HCT116 (cell line): ENCODE measurements around the gene KCNJ16. TPM values are rescaled to one million over a fixed set of nuclear protein-coding genes. Genes with fewer than 3 reads are reported as not detected.

Experiments
- ATAC-seq: fragments of 200-7000 bp; cut with Tn5 transposase; 2 replicates; pipeline ENCODE4 v1.9.1; 2020; ENCODE audit warnings: mild to moderate bottlenecking, moderate library complexity
- Bru-seq: library from RNA; stranded (reverse); fragments of 400-500 nt; gene quantifications from one replicate; lab custom pipeline; 2021; lab: Mats Ljungman, UMichigan
- BruChase-seq, 2 experiments: library from RNA; stranded (reverse); fragments of 400-500 nt; gene quantifications; one replicate each; lab custom pipeline; 2021; lab: Mats Ljungman, UMichigan
- BruUV-seq: library from RNA; stranded (reverse); fragments of 400-500 nt; replicated peaks from 2 replicates; lab custom pipeline; 2021; lab: Mats Ljungman, UMichigan
- CTCF ChIA-PET: fragments of 300-600 bp; sonication (Branson Sonifier 250); formaldehyde crosslinking; loops from one replicate; lab custom pipeline; 2021; ENCODE audit warnings: antibody characterized with exemption; lab: Charles Lee
- POLR2A ChIA-PET: fragments of 300-600, 350-600 bp; sonication (Branson Sonifier 250); formaldehyde crosslinking; loops from one replicate; lab custom pipeline; 2021; ENCODE audit warnings: antibody characterized with exemption; lab: Charles Lee
- RAD21 ChIA-PET, 2 experiments: fragments of 300-600 bp; sonication (Branson Sonifier 250); formaldehyde crosslinking; loops; one replicate each; lab custom pipeline; 2023; ENCODE audit warnings: low total read pairs in 2 of 2; ENCODE audit not compliant: uncharacterized antibody in 2 of 2, unreplicated experiment in 2 of 2, low non-redundant PET in 1 of 2; lab: Charles Lee
- DNase-seq: peaks from one replicate; pipeline ENCODE4 v3.0.0-alpha.2; 2010; ENCODE audit warnings: low read depth, low spot score
- H2AFZ ChIP-seq: fragments of 200-600 bp; shearing (Covaris generic), sonication (generic); 2 replicates; pipeline ENCODE4 v1.6.1; 2017; ENCODE audit warnings: low read depth, mixed run types, mixed read lengths, antibody characterized with exemption, low read length; ENCODE audit not compliant: poor library complexity, severe bottlenecking
- H3K27ac ChIP-seq: 2 replicates; pipeline ENCODE4 v1.5.1; 2012; ENCODE audit warnings: low read depth, low read length
- H3K27me3 ChIP-seq: fragments of 200-600 bp; sonication (generic); 2 replicates; pipeline ENCODE4 v1.6.1; 2016; ENCODE audit warnings: mixed run types, low read length, mixed read lengths; ENCODE audit not compliant: insufficient read depth
- H3K36me3 ChIP-seq, 2 experiments: fragments of 200-500 bp in 1 of 2; fragments of 200-600 bp in 1 of 2; sonication (Bioruptor generic) in 1 of 2; sonication (generic) in 1 of 2; 2 replicates each; pipeline versions ENCODE4 v1.5.1 to v1.6.1; 2014 to 2016; ENCODE audit warnings: low read length in 2 of 2, inconsistent platforms in 1 of 2, mixed read lengths in 1 of 2, mixed run types in 1 of 2; ENCODE audit not compliant: insufficient read depth in 2 of 2, control insufficient read depth in 1 of 2
- H3K4me1 ChIP-seq, 2 experiments: fragments of 200-600 bp in 1 of 2; sonication (generic) in 1 of 2; 2 replicates each; pipeline versions ENCODE4 v1.5.1 to v1.6.1; 2012 to 2017; ENCODE audit warnings: low read length in 2 of 2, inconsistent platforms in 1 of 2, mild to moderate bottlenecking in 1 of 2, mixed read lengths in 1 of 2, mixed run types in 1 of 2, moderate library complexity in 1 of 2; ENCODE audit not compliant: insufficient read depth in 2 of 2, control insufficient read depth in 1 of 2
- H3K4me2 ChIP-seq: fragments of 200-600 bp; sonication (generic); 2 replicates; pipeline ENCODE4 v1.6.1; 2017; ENCODE audit warnings: mixed run types, low read length, mixed read lengths
- H3K4me3 ChIP-seq, 2 experiments: fragments of 200-600 bp in 1 of 2; sonication (generic) in 1 of 2; replicated peaks in 1 of 2; 2 replicates each; pipeline ENCODE4 v1.5.1; 2011 to 2016; ENCODE audit warnings: low read length in 2 of 2, control low read depth in 1 of 2, low read depth in 1 of 2, mild to moderate bottlenecking in 1 of 2, mixed read lengths in 1 of 2, mixed run types in 1 of 2
- H3K79me2 ChIP-seq: fragments of 200-600 bp; sonication (generic); 2 replicates; pipeline ENCODE4 v1.6.1; 2017; ENCODE audit warnings: mild to moderate bottlenecking, mixed run types, low read length, moderate library complexity, mixed read lengths; ENCODE audit not compliant: insufficient read depth
- H3K9ac ChIP-seq: fragments of 200-600 bp; sonication (generic); 2 replicates; pipeline ENCODE4 v1.6.1; 2016; ENCODE audit warnings: low read length, mixed read lengths
- H3K9me2 ChIP-seq: fragments of 200-600 bp; sonication (generic), shearing (Covaris generic); 2 replicates; pipeline ENCODE4 v1.6.1; 2017; ENCODE audit warnings: mixed run types, mild to moderate bottlenecking, moderate library complexity; ENCODE audit not compliant: insufficient read depth
- H3K9me3 ChIP-seq, 2 experiments: fragments of 200-500 bp in 1 of 2; fragments of 200-600 bp in 1 of 2; sonication (Bioruptor generic) in 1 of 2; sonication (generic) in 1 of 2; 2 replicates each; pipeline ENCODE4 v1.6.1; 2014 to 2017; ENCODE audit warnings: low read length in 2 of 2, mixed read lengths in 2 of 2, inconsistent platforms in 1 of 2, low read depth in 1 of 2, mild to moderate bottlenecking in 1 of 2, mixed run types in 1 of 2, moderate library complexity in 1 of 2; ENCODE audit not compliant: control insufficient read depth in 1 of 2, insufficient read depth in 1 of 2
- H4K20me1 ChIP-seq: fragments of 200-600 bp; sonication (generic), shearing (Covaris generic); 2 replicates; pipeline ENCODE4 v1.6.1; 2017; ENCODE audit warnings: mixed run types, mild to moderate bottlenecking, moderate library complexity; ENCODE audit not compliant: insufficient read depth
- ATF3 ChIP-seq: IDR thresholded peaks from 2 replicates; pipeline ENCODE4 v1.6.1; 2012
- CBX3 ChIP-seq: IDR thresholded peaks from 2 replicates; pipeline ENCODE4 v1.6.1; 2012; ENCODE audit warnings: low read depth
- CTCF ChIP-seq, 3 experiments: fragments of 200-600 bp in 1 of 3; sonication (generic) in 1 of 3; IDR thresholded peaks in 2 of 3; conservative IDR thresholded peaks in 1 of 3; 2 replicates each; pipeline ENCODE4 v1.5.1; 2012 to 2017; ENCODE audit warnings: low read depth in 2 of 3, low read length in 2 of 3, antibody characterized with exemption in 1 of 3, borderline replicate concordance in 1 of 3, control low read depth in 1 of 3, mild to moderate bottlenecking in 1 of 3, mixed read lengths in 1 of 3, mixed run types in 1 of 3, moderate library complexity in 1 of 3; ENCODE audit not compliant: insufficient read depth in 1 of 3
- EGR1 ChIP-seq: IDR thresholded peaks from 2 replicates; pipeline ENCODE4 v1.6.1; 2012; ENCODE audit warnings: low read depth
- ELF1 ChIP-seq: IDR thresholded peaks from 2 replicates; pipeline ENCODE4 v1.6.1; 2012; ENCODE audit warnings: low read depth, borderline replicate concordance
- FOSL1 ChIP-seq: IDR thresholded peaks from 2 replicates; pipeline ENCODE4 v1.6.1; 2012; ENCODE audit warnings: low read depth
- MAX ChIP-seq: IDR thresholded peaks from 2 replicates; pipeline ENCODE4 v1.6.1; 2012
- POLR2A ChIP-seq: IDR thresholded peaks from 2 replicates; pipeline ENCODE4 v1.7.0; 2011; ENCODE audit warnings: borderline replicate concordance; ENCODE audit not compliant: insufficient read depth, insufficient read length; ENCODE audit errors: extremely low read depth
- POLR2AphosphoS5 ChIP-seq: IDR thresholded peaks from 2 replicates; pipeline ENCODE4 v1.6.1; 2011; ENCODE audit warnings: mild to moderate bottlenecking, low read depth, low read length, moderate library complexity
- SIN3A ChIP-seq: IDR thresholded peaks from 2 replicates; pipeline ENCODE4 v1.6.1; 2012; ENCODE audit warnings: low read depth
- TCF7L2 ChIP-seq: IDR thresholded peaks from 2 replicates; pipeline ENCODE4 v1.7.0; 2011; ENCODE audit warnings: borderline replicate concordance, inconsistent platforms; ENCODE audit not compliant: insufficient read depth, insufficient read length; ENCODE audit errors: extremely low read depth
- YY1 ChIP-seq: IDR thresholded peaks from 2 replicates; pipeline ENCODE4 v1.6.1; 2011; ENCODE audit warnings: low read length, low read depth, moderate library complexity, mild to moderate bottlenecking; ENCODE audit not compliant: insufficient replicate concordance; ENCODE audit errors: extremely low read depth
- ZBTB33 ChIP-seq: IDR thresholded peaks from 2 replicates; pipeline ENCODE4 v1.6.1; 2011; ENCODE audit warnings: mild to moderate bottlenecking, low read length, moderate library complexity; ENCODE audit not compliant: insufficient replicate concordance; ENCODE audit errors: extremely low read depth
- ZFX ChIP-seq: fragments of 450-650 bp; IDR thresholded peaks from 2 replicates; pipeline ENCODE4 v1.6.1; 2017
- ZNF274 ChIP-seq: fragments of 200-500 bp; sonication (Bioruptor generic); IDR thresholded peaks from 2 replicates; pipeline ENCODE4 v1.6.1; 2014; ENCODE audit warnings: mild to moderate bottlenecking, low read depth, low read length, inconsistent platforms
- intact Hi-C: fragments of 100-400 bp; cut with micrococcal nuclease; formaldehyde crosslinking; loops from 2 replicates; pipeline ENCODE4 v1.10.0; 2022
- long read RNA-seq: library from polyadenylated mRNA; unstranded; transcript quantifications from one replicate; pipeline ENCODE4 v2.0.0, GENCODE V29; 2021; ENCODE audit not compliant: unreplicated experiment
- polyA plus RNA-seq: library from polyadenylated mRNA; unstranded; fragments of >200 nt; gene quantifications from 2 replicates; pipeline ENCODE4 v1.2.1, GENCODE V29; 2012; ENCODE audit warnings: missing spikeins
- total RNA-seq: library from RNA; stranded (reverse); gene quantifications from one replicate; pipeline ENCODE4 v1.2.1, GENCODE V29; 2021; ENCODE audit not compliant: unreplicated experiment

The KCNJ16 gene
- total RNA-seq (not detected), Bru-seq, nascent RNA (not detected), BruChase-seq, experiment 1, labeled RNA remaining after a 6-hour chase (not detected), BruChase-seq, experiment 2, labeled RNA remaining after a 2-hour chase (not detected)
- not detected in 2 replicates for polyA plus RNA-seq
- long read RNA-seq: 0 reads

GRCh38 chr17:70074956-70075355, at the start of gene KCNJ16:
Gene KCNJ16 (plus strand): TSS chr17:70075225. CDS start chr17:70132088, 56,863 bp downstream.
- RAD21 ChIA-PET: no interaction called here
- CTCF ChIA-PET: no interaction called here
- H3K9me3 ChIP-seq: peaks cover 3 to 9% of the 10 kb centered on the region in 2 experiments; a peak in 3 of 4 replicates
- intact Hi-C loops: no loop called here
- no peaks in the 10 kb centered on the region for H3K36me3 ChIP-seq
- H3K79me2 ChIP-seq: no peaks in the 10 kb centered on the region
- no peaks in the 10 kb centered on the region for H3K27me3 ChIP-seq
- no peak for TF ChIP-seq MAX
- TF ChIP-seq POLR2AphosphoS5: no peak
- TF ChIP-seq TCF7L2: no peak
- no peak for TF ChIP-seq ZFX
- no peak for TF ChIP-seq POLR2A
- TF ChIP-seq ELF1: no peak
- no peak for TF ChIP-seq ATF3
- TF ChIP-seq FOSL1: no peak
- TF ChIP-seq CBX3: no peak
- TF ChIP-seq YY1: no peak
- TF ChIP-seq SIN3A: no peak
- TF ChIP-seq CTCF (IDR thresholded peaks at IDR 0.05 in 2 of 3, conservative IDR thresholded peaks at IDR 0.05 in 1 of 3; ENCODE audit: borderline replicate concordance in 1 of 3, insufficient read depth in 1 of 3, low read depth in 2 of 3, low read length in 2 of 3): no peak
- TF ChIP-seq ZBTB33: no peak
- no peak for TF ChIP-seq ZNF274
- TF ChIP-seq EGR1: no peak
- H3K9ac ChIP-seq: no peak within 1 kb of the TSS
- H3K27ac ChIP-seq: no peak within 1 kb of the TSS
- no peaks in the 10 kb centered on the region for H3K9me2 ChIP-seq
- H3K4me3 ChIP-seq: no peak within 1 kb of the TSS
- BruUV-seq: no TSS peak
- no peak within 1 kb of the TSS for H2AFZ ChIP-seq
- POLR2A ChIA-PET: no interaction called here
- no peaks in the 10 kb centered on the region for H4K20me1 ChIP-seq
- DNase-seq (no peak), ATAC-seq (no peak)
- H3K4me2 ChIP-seq: no peak within 1 kb of the TSS
- no peaks in the 10 kb centered on the region for H3K4me1 ChIP-seq
